Measurements from ENCODE around the gene CRLF3.

Gene CRLF3

GRCh38 chr17:30824356-30825145 is at the start of gene CRLF3:
Gene CRLF3 (minus strand): TSS chr17:30824692. CDS start chr17:30824651, 41 bp downstream.
- TF ChIP-seq CTCF (IDR thresholded peaks at IDR 0.05; ENCODE audit: insufficient read depth, low read length, missing control alignments): peak; percentile 49
- H3K4me3 ChIP-seq (ENCODE audit: low read depth, low read length): peak within 1 kb of the TSS; percentile 86
- DNase-seq (ENCODE audit: low read depth, low spot score): peak; percentile 12
- ChIA-PET POLR2A (no interaction called here), CTCF (interaction anchor here (0.6 to 3.7 kb wide), 16 partner anchors 9 to 720 kb away, joined by 3 to 18 read pairs (median 4); partner anchors contain the start of genes GOSR1 and RNF135)

- no peak overlapping the region for H3K4me3 ChIP-seq (ENCODE audit: low read depth, low read length)
- no peak for TF ChIP-seq CTCF (IDR thresholded peaks at IDR 0.05; ENCODE audit: insufficient read depth, low read length, missing control alignments)
- CTCF ChIA-PET: no interaction called here
- no peak for DNase-seq (ENCODE audit: low read depth, low spot score)
- POLR2A ChIA-PET: no interaction called here
These were observed 44.5 kb upstream of the CRLF3 start for GRCh38 chr17:30869005-30869404.

GRCh38 chr17:30864636-30865035 is 40.1 kb upstream of the CRLF3 start:
- ChIA-PET CTCF (no interaction called here), POLR2A (no interaction called here)
- no peak for DNase-seq (ENCODE audit: low read depth, low spot score)
- no peak overlapping the region for H3K4me3 ChIP-seq (ENCODE audit: low read depth, low read length)
- TF ChIP-seq CTCF (IDR thresholded peaks at IDR 0.05; ENCODE audit: insufficient read depth, low read length, missing control alignments): no peak

- no peak overlapping the region for H3K4me3 ChIP-seq (ENCODE audit: low read depth, low read length)
- CTCF ChIA-PET: interaction anchor here (1.1 kb wide), 1 partner anchor 8 kb away, joined by 3 read pairs; no protein-coding TSS in a partner anchor
- TF ChIP-seq CTCF (IDR thresholded peaks at IDR 0.05; ENCODE audit: insufficient read depth, low read length, missing control alignments): no peak
- DNase-seq (ENCODE audit: low read depth, low spot score): no peak
- POLR2A ChIA-PET: interaction anchor here (0.6 to 0.8 kb wide), 2 partner anchors 28 to 36 kb away, joined by 3 read pairs; no protein-coding TSS in a partner anchor
These were observed 34.2 kb upstream of the CRLF3 start for GRCh38 chr17:30858556-30859250.

GRCh38 chr17:30854146-30854545 is 29.7 kb upstream of the CRLF3 start:
- no peak for TF ChIP-seq CTCF (IDR thresholded peaks at IDR 0.05; ENCODE audit: insufficient read depth, low read length, missing control alignments)
- ChIA-PET POLR2A (no interaction called here), CTCF (no interaction called here)
- no peak for DNase-seq (ENCODE audit: low read depth, low spot score)
- no peak overlapping the region for H3K4me3 ChIP-seq (ENCODE audit: low read depth, low read length)

- no peak overlapping the region for H3K4me3 ChIP-seq (ENCODE audit: low read depth, low read length)
- DNase-seq (ENCODE audit: low read depth, low spot score): no peak
- TF ChIP-seq CTCF (IDR thresholded peaks at IDR 0.05; ENCODE audit: insufficient read depth, low read length, missing control alignments): no peak
- POLR2A ChIA-PET: no interaction called here
- CTCF ChIA-PET: no interaction called here
These were observed 23.5 kb upstream of the CRLF3 start for GRCh38 chr17:30848021-30848420.

Data from AG04449 (cell line).